ENCODE measurements around the gene HTT-AS. TPM values are rescaled to one million over a fixed set of nuclear protein-coding genes. Genes with fewer than 3 reads are reported as not detected.
"Not testable (repeated sequence)": the region's sequence is repeated elsewhere in the genome, so short reads cannot be mapped to it uniquely, and the experiment has no call there.

The HTT-AS gene
- total RNA-seq, 1 donor from 2014 or later: not detected

- intact Hi-C loops (cut with DNase I): not testable (repeated sequence)
Observed at GRCh38 chr4:3094701-3095100, 20.4 kb upstream of the HTT-AS start.

GRCh38 chr4:3091464-3091863 lies 17.1 kb upstream of the HTT-AS start:
- no peak for DNase-seq (ENCODE audit: low spot score)
- intact Hi-C loops (cut with DNase I): no loop called here

More at GRCh38 chr4:3094701-3095100, 20.4 kb upstream of the HTT-AS start:
- DNase-seq (ENCODE audit: low spot score): not testable (repeated sequence)

DNA sequence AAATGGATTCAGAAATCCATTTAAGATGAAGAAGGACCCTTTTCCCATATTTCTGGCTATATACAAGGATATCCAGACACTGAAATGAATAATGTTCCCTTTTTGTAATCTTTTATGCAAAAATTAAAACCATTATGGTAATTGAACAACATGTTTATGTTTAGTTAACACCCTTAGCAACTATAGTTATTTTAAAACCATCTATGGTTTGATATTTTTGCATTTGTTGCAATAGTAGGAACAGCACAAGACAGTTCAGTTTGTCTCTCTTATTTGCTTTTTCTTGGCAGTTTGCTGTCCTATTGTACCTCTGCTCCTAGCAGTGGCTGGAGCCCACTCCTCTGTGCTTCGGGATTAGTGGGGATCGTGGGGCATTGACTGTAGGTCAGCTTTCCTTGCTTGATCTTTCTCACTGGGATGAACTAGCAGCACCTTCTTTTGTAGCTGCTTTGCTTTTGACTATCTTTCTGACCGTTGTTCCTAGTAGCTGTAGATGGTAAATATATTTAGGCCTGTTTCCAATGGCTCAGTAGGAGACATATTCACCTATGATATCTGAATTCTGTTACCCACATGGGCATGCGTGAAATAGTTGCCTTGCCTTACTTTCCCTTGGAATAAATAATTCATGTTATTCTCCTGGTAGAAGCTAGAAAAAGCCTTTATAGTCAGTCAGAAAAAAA lies 12.9 kb upstream of the HTT-AS start:
- DNase-seq (ENCODE audit: low spot score): no peak
- intact Hi-C loops (cut with DNase I): no loop called here

DNA sequence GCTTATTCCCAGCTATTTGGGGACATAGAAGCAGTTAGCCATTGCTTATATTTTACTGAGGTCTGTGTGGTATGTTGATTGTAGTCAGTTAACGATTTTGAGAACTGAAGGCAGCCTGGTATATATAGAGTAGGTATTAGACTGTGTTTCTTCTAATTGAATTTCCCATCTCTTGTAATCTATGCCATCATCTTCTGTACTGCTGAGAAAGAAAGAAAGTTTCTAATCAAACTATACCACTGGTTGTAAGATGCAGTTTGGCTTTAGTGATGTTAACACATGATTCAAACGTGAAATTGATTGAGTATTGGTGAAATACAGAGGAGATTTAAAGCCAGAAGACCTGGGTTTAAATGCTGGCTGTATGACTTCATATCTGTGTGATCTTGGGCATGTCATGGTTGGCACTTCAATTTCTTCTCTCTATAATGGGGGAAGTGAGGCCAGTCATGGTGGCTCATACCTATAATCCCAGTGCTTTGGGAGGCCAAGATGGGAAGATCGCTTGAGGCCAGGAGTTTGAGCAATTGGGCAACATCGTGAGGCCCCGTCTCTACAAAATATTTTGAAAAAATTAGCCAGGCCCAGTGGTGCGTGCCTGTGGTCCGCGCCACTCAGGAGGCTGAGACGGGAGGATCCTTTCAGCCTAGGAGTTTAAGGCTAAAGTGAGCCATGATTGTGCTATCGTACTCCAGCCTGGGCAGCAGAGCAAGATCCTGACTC lies 11.8 kb upstream of the HTT-AS start:
- no peak for DNase-seq (ENCODE audit: low spot score)
- intact Hi-C loops (cut with DNase I): no loop called here

GRCh38 chr4:3083732-3084131 lies 9.4 kb upstream of the HTT-AS start:
- intact Hi-C loops (cut with DNase I): no loop called here
- no peak for DNase-seq (ENCODE audit: low spot score)

DNA sequence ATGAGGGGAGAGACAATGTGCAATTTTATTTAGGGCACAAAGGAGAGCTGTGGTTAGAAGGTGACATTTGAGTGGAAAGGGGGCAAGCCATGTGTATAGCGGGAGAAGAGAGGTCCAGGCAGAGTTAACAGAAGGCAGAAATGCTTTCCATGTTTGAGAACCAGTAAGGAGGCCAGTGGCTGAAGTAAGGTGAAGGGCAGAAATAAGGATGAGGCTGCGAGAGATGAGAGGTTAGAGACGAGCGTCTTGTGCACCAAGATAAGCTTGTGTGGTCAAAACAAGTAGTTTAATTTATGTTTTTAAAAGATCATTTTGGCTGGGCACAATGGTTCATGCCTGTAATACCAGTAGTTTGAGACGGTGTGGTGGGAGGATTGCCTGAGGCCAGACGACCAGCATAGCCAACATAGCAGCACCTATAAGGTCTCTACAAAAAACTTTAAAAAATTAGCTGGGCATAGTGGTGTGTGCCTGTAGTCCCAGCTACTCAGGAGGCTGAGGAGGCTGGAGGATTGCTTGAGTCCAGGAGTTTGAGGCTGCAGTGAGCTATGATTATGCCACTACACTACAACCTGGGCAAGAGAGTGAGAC lies 8.7 kb upstream of the HTT-AS start:
- intact Hi-C loops (cut with DNase I): no loop called here
- no peak for DNase-seq (ENCODE audit: low spot score)

DNA sequence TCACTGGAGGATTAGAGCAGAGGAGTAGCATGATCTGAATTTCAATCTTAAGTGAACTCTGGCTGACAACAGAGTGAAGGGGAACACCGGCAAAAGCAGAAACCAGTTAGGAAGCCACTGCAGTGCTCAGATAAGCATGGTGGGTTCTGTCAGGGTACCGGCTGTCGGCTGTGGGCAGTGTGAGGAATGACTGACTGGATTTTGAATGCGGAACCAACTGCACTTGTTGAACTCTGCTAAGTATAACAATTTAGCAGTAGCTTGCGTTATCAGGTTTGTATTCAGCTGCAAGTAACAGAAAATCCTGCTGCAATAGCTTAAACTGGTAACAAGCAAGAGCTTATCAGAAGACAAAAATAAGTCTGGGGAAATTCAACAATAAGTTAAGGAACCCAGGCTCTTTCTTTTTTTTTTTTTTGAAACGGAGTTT lies 5.4 kb upstream of the HTT-AS start:
- intact Hi-C loops (cut with DNase I): loop anchor here (10.0 kb wide), 1 partner anchor 875 kb away; no protein-coding TSS in a partner anchor
- DNase-seq (ENCODE audit: low spot score): no peak

GRCh38 chr4:3077796-3078195 lies 3.5 kb upstream of the HTT-AS start:
- no peak for DNase-seq (ENCODE audit: low spot score)
- intact Hi-C loops (cut with DNase I): loop anchor here (10.0 kb wide), 1 partner anchor 877 kb away; no protein-coding TSS in a partner anchor

DNA sequence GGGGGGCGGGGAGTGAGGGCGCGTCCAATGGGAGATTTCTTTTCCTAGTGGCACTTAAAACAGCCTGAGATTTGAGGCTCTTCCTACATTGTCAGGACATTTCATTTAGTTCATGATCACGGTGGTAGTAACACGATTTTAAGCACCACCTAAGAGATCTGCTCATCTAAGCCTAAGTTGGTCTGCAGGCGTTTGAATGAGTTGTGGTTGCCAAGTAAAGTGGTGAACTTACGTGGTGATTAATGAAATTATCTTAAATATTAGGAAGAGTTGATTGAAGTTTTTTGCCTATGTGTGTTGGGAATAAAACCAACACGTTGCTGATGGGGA lies 1.3 kb upstream of the HTT-AS start:
- intact Hi-C loops (cut with DNase I): loop anchor here (10.0 kb wide), 1 partner anchor 879 kb away; no protein-coding TSS in a partner anchor
- no peak for DNase-seq (ENCODE audit: low spot score)

GRCh38 chr4:3074846-3075651 lies 711 bp upstream of the HTT-AS start:
- no peak for DNase-seq (ENCODE audit: low spot score)
- intact Hi-C loops (cut with DNase I): loop anchor here (10.0 kb wide), 1 partner anchor 880 kb away; no protein-coding TSS in a partner anchor

DNA sequence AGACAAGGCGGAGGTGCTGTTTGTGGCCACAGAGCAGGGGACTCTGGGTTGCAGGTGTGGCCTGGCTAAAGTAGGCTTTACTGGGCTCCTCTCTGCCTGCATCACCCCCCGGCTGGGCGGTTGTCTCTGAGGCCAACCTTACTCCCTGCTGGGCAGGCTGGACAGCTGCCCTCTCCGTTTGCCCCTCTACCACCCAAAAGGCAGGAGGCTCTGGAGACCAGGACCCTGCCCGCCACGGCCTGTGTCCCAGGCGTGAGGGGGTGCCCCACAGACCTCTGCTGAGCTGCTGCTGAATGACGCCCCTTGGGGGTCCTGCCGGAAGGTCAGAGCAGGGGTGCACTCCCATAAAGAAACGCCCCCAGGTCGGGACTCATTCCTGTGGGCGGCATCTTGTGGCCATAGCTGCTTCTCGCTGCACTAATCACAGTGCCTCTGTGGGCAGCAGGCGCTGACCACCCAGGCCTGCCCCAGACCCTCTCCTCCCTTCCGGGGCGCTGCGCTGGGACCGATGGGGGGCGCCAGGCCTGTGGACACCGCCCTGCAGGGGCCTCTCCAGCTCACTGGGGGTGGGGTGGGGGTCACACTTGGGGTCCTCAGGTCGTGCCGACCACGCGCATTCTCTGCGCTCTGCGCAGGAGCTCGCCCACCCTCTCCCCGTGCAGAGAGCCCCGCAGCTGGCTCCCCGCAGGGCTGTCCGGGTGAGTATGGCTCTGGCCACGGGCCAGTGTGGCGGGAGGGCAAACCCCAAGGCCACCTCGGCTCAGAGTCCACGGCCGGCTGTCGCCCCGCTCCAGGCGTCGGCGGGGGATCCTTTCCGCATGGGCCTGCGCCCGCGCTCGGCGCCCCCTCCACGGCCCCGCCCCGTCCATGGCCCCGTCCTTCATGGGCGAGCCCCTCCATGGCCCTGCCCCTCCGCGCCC lies 920 bp downstream of the HTT-AS start:
- DNase-seq (ENCODE audit: low spot score): no peak
- intact Hi-C loops (cut with DNase I): loop anchor here (10.0 kb wide), 1 partner anchor 881 kb away; no protein-coding TSS in a partner anchor

DNA sequence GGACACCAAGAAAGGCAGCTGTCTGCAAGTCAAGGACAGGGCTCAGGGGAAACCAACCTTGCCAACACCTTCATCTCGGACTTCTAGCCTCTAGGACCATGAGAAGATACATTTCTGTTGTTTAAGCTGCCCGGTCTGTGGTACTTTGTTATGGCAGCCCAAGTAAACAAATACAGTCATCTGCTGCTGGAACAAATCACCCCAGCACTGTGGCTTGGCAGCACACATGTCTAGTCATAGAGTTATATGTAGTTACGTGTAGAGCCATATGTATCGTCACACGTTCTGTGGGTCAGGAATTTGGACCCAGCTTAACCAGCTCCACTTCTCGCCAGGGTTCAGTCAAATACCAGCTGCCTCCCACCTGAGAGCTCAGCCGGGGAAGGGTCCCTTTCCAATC lies 2.5 kb downstream of the HTT-AS start:
- intact Hi-C loops (cut with DNase I): loop anchor here (10.0 kb wide), 1 partner anchor 883 kb away; no protein-coding TSS in a partner anchor
- no peak for DNase-seq (ENCODE audit: low spot score)

GRCh38 chr4:3070709-3071500 lies 3.4 kb downstream of the HTT-AS start:
- no peak for DNase-seq (ENCODE audit: low spot score)
- intact Hi-C loops (cut with DNase I): loop anchor here (10.0 kb wide), 1 partner anchor 884 kb away; no protein-coding TSS in a partner anchor

DNA sequence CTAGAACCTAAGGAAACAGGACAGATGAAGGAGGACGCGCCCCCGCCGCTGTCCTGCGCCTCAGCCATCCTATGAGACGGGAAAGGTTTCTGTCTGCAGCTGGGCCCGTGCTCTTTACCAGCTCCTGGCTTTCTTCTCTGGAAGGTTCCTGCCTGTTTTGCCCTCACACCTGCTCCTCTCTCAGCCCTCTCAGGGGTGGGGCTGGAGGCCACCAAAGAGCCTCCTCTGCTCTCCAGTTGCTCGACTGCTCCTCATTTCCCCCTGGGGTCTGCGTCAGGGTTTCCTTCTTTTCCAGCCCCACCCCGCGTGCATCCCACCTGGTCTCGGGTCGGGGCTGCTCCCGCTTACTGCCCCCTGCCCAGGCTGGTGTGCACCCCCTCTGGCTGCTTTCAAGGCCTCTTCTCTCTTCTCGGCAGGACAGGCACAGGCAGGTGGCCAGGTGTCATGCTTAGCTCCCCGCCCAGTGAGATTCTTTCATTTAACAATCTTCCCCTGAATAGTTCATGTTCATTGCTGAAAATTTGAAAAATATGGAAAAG lies 4.6 kb downstream of the HTT-AS start:
- intact Hi-C loops (cut with DNase I): loop anchor here (10.0 kb wide), 1 partner anchor 885 kb away; no protein-coding TSS in a partner anchor
- DNase-seq (ENCODE audit: low spot score): no peak

- no peak for DNase-seq (ENCODE audit: low spot score)
- intact Hi-C loops (cut with DNase I): no loop called here
Observed at GRCh38 chr4:3067473-3068001, 6.8 kb downstream of the HTT-AS start.

- intact Hi-C loops (cut with DNase I): no loop called here
- DNase-seq (ENCODE audit: low spot score): no peak
Observed at GRCh38 chr4:3066836-3067400, 7.4 kb downstream of the HTT-AS start.

DNA sequence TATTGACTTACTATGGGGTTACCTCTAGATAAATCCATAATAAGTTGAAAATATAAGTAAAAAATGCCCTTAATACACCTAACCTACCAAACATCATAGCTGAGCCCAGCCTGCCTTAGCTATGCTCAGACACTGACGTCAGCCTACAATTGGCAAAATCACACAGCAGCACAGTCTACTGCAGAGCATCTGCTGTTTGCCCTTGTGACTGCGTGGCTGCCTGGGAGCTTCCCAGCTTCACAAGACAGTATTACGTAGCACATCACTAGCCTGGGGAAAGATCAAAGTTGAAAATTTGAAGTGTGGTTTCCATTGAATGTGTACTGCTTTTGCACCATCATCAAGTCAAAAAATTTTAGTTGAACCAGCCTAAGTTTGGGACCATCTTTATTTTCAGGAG lies 8.8 kb downstream of the HTT-AS start:
- intact Hi-C loops (cut with DNase I): no loop called here

More for the DNA sequence above, 8.8 kb downstream of the HTT-AS start:
- no peak for DNase-seq (ENCODE audit: low spot score)
